ENCODE measurements around the gene ST3GAL3. TPM values are rescaled to one million over a fixed set of nuclear protein-coding genes. Genes with fewer than 3 reads are reported as not detected.
A peak's percentile ranks its signal among the peaks of the same experiment; 100 is the strongest.
"Not testable (repeated sequence)": the region's sequence is repeated elsewhere in the genome, so short reads cannot be mapped to it uniquely, and the experiment has no call there.

The ST3GAL3 gene
- total RNA-seq, 2 donors from 2014 or later, result 7.1 to 10.7 TPM

- ATAC-seq, result no peak
Measured at GRCh38 chr1:43803105-43803504, 95.8 kb downstream of the ST3GAL3 start.

GRCh38 chr1:43803646-43804045 lies 96.3 kb downstream of the ST3GAL3 start:
- intact Hi-C loops (cut with DNase I, micrococcal nuclease), result no loop called here
- ATAC-seq (no peak), DNase-seq (no peak)

More at GRCh38 chr1:43803105-43803504, 95.8 kb downstream of the ST3GAL3 start:
- DNase-seq, result no peak
- intact Hi-C loops (cut with DNase I, micrococcal nuclease), result no loop called here

- intact Hi-C loops (cut with DNase I, micrococcal nuclease), result no loop called here
- no peak for ATAC-seq
- DNase-seq, result no peak
Measured at GRCh38 chr1:43804569-43804968, 97.2 kb downstream of the ST3GAL3 start.

GRCh38 chr1:43805340-43805739 lies 98.0 kb downstream of the ST3GAL3 start:
- no peak for ATAC-seq
- intact Hi-C loops (cut with DNase I, micrococcal nuclease), result no loop called here
- DNase-seq, result no peak

GRCh38 chr1:43806183-43806582 lies 98.8 kb downstream of the ST3GAL3 start:
- intact Hi-C loops (cut with DNase I, micrococcal nuclease), result no loop called here
- DNase-seq, result no peak
- no peak for ATAC-seq

GRCh38 chr1:43809097-43809673 lies 101.8 kb downstream of the ST3GAL3 start:
- ATAC-seq (no peak), DNase-seq (no peak)
- intact Hi-C loops (cut with DNase I, micrococcal nuclease), result no loop called here

GRCh38 chr1:43812579-43812978 lies 105.2 kb downstream of the ST3GAL3 start:
- DNase-seq (no peak), ATAC-seq (no peak)
- intact Hi-C loops (cut with DNase I, micrococcal nuclease), result no loop called here

GRCh38 chr1:43814401-43814800 lies 107.1 kb downstream of the ST3GAL3 start:
- DNase-seq, result no peak
- no peak for ATAC-seq
- intact Hi-C loops (cut with DNase I, micrococcal nuclease), result no loop called here

GRCh38 chr1:43817304-43817939 lies 110.1 kb downstream of the ST3GAL3 start:
- DNase-seq (no peak), ATAC-seq (no peak)
- intact Hi-C loops (cut with DNase I, micrococcal nuclease), result no loop called here

- DNase-seq (no peak), ATAC-seq (no peak)
- intact Hi-C loops (cut with DNase I, micrococcal nuclease), result no loop called here
Measured at GRCh38 chr1:43818691-43819090, 111.4 kb downstream of the ST3GAL3 start.

- DNase-seq (no peak), ATAC-seq (peak; percentile 66)
- intact Hi-C loops (cut with DNase I, micrococcal nuclease), result no loop called here
Measured at GRCh38 chr1:43819357-43819756, 112.0 kb downstream of the ST3GAL3 start.

- intact Hi-C loops (cut with DNase I, micrococcal nuclease), result no loop called here
- DNase-seq, result no peak
- ATAC-seq, result no peak
Measured at GRCh38 chr1:43821471-43821870, 114.1 kb downstream of the ST3GAL3 start.

- peak; percentile 90 for ATAC-seq
- no peak for DNase-seq
Measured at GRCh38 chr1:43822040-43822690, 114.8 kb downstream of the ST3GAL3 start.

GRCh38 chr1:43824795-43825194 lies 117.5 kb downstream of the ST3GAL3 start:
- intact Hi-C loops (cut with DNase I, micrococcal nuclease), result no loop called here
- DNase-seq (no peak), ATAC-seq (no peak)

More at GRCh38 chr1:43822040-43822690, 114.8 kb downstream of the ST3GAL3 start:
- intact Hi-C loops (cut with DNase I, micrococcal nuclease), result no loop called here

- DNase-seq (no peak), ATAC-seq (no peak)
- intact Hi-C loops (cut with DNase I, micrococcal nuclease), result no loop called here
Measured at GRCh38 chr1:43828574-43828973, 121.2 kb downstream of the ST3GAL3 start.

- no peak for DNase-seq
Measured at GRCh38 chr1:43830802-43831201, 123.5 kb downstream of the ST3GAL3 start.

GRCh38 chr1:43831851-43832250 lies 124.5 kb downstream of the ST3GAL3 start:
- no peak for ATAC-seq
- no peak for DNase-seq
- intact Hi-C loops (cut with DNase I, micrococcal nuclease), result no loop called here

More at GRCh38 chr1:43830802-43831201, 123.5 kb downstream of the ST3GAL3 start:
- intact Hi-C loops (cut with DNase I, micrococcal nuclease), result no loop called here
- peak; percentile 65 for ATAC-seq

- intact Hi-C loops (cut with DNase I, micrococcal nuclease), result no loop called here
- DNase-seq, result no peak
- ATAC-seq, result no peak
Measured at GRCh38 chr1:43832255-43832654, 124.9 kb downstream of the ST3GAL3 start.

- intact Hi-C loops (cut with DNase I, micrococcal nuclease), result no loop called here
- ATAC-seq (no peak), DNase-seq (no peak)
Measured at GRCh38 chr1:43832998-43833397, 125.7 kb downstream of the ST3GAL3 start.

GRCh38 chr1:43833902-43834279 lies 126.6 kb downstream of the ST3GAL3 start:
- intact Hi-C loops (cut with DNase I, micrococcal nuclease); ATAC-seq; DNase-seq: not testable (repeated sequence)
